Heart left ventricle (tissue), 16 donors: ENCODE data around the gene RDH14. TPM values are rescaled to one million over a fixed set of nuclear protein-coding genes. Genes with fewer than 3 reads are reported as not detected.
A peak's percentile ranks its signal among the peaks of the same experiment; 100 is the strongest.

ENCODE experiments used
- ATAC-seq, 4 donors: fragments of 200-7000 bp; cut with Tn5 transposase; one replicate each; pipeline ENCODE4 v1.9.1; 2020 to 2022; ENCODE audit warnings: moderate library complexity in 4 of 4, mild to moderate bottlenecking in 3 of 4, moderate number of reproducible peaks in 1 of 4
- DNase-seq, 5 donors: peaks; one replicate each; pipeline ENCODE4 v3.0.0-alpha.2; 2020
- H3K27ac ChIP-seq, 12 donors: fragments of 200-600 bp; sonication (generic) in 4 of 12; one replicate each; pipeline versions ENCODE4 v1.5.0 to v1.8.0; 2016 to 2022; ENCODE audit warnings: mild to moderate bottlenecking in 2 of 12
- H3K27me3 ChIP-seq, 9 donors: fragments of 200-600 bp; sonication (generic) in 2 of 9; one replicate each; pipeline versions ENCODE4 v1.5.1 to v1.8.0; 2016 to 2022; ENCODE audit warnings: mild to moderate bottlenecking in 3 of 9
- H3K36me3 ChIP-seq, 9 donors: fragments of 200-600 bp; sonication (generic) in 2 of 9; one replicate each; pipeline versions ENCODE4 v1.5.0 to v1.8.0; 2018 to 2022; ENCODE audit warnings: mild to moderate bottlenecking in 2 of 9
- H3K4me1 ChIP-seq, 12 donors: fragments of 200-600 bp; sonication (generic) in 4 of 12; one replicate each; pipeline versions ENCODE4 v1.5.0 to v1.8.0; 2016 to 2022; ENCODE audit warnings: mild to moderate bottlenecking in 3 of 12
- H3K4me3 ChIP-seq, 12 donors: fragments of 200-600 bp; sonication (generic) in 4 of 12; one replicate each; pipeline versions ENCODE4 v1.5.0 to v1.8.0; 2017 to 2022; ENCODE audit warnings: mild to moderate bottlenecking in 9 of 12, moderate library complexity in 4 of 12
- H3K9me3 ChIP-seq, 12 donors: fragments of 200-600 bp; sonication (generic) in 4 of 12; one replicate each; pipeline versions ENCODE4 v1.5.0 to v1.8.0; 2016 to 2022; ENCODE audit warnings: mild to moderate bottlenecking in 1 of 12
- POLR2A ChIP-seq, 2 donors: fragments of 450-650 bp; IDR thresholded peaks; one replicate each; pipeline ENCODE4 v1.6.1; 2017; ENCODE audit warnings: antibody characterized with exemption in 2 of 2, mild to moderate bottlenecking in 2 of 2, moderate library complexity in 2 of 2
- WGBS, 4 donors: extraction: QIAGEN DNeasy Blood & Tissue Kit in 2 of 4; methylation state at CpG; one replicate each; pipeline versions ENCODE4 v1.1.5 to v1.1.7; 2013 to 2018; 5-methylcytosine and 5-hydroxymethylcytosine counted together
- intact Hi-C, 10 donors: fragments of 100-400 bp; cut with DNase I; formaldehyde crosslinking; loops; one replicate each; pipeline versions ENCODE4 v1.11.1 to v1.14.2; 2022
- polyA plus RNA-seq, 2 donors: library from polyadenylated mRNA; stranded (reverse); fragments of 200-250 nt; gene quantifications; one replicate each; pipeline ENCODE4 v1.2.3, GENCODE V29; 2013
- total RNA-seq, 9 donors: library from RNA; depleted of rRNA in 2 of 9; stranded (reverse); fragments of >200 nt in 2 of 9; fragmentation: NEBNext Ultra II Directional in 3 of 9; extraction: Animal tissue kit (Norgen Biotek cat#: 25700) in 3 of 9; gene quantifications; one replicate each; pipeline versions ENCODE4 v1.1.0 to v1.2.4, GENCODE V29; 2016 to 2023
- TF ChIP-seq, protein P1 (sequence below), 12 donors: fragments of 200-600 bp; sonication (generic) in 4 of 12; IDR thresholded peaks; one replicate each; pipeline versions ENCODE4 v1.5.0 to v1.8.0; 2018 to 2022; ENCODE audit warnings: antibody characterized with exemption in 12 of 12, mild to moderate bottlenecking in 5 of 12
- donor health status: ischemic (EF 13 %, LVEDD 7.1; RV severe dilation, severe dysfunction).
- donor health status: healthy with polysubstance abuse.
- donor health status: DM: no; HTN: yes; CAD: no.
- donor health status: DM: no; HTN: no; CAD: no.
- donor health status: ischemic (EF 25% LVEDD 6.9; RV normal size, moderate dysfunction).
- donor health status: ischemic (EF 25% LVEDD 5.7; RV mildly dilated, moderate dysfunction).
- donor health status: healthy.
- donor health status: DM: yes; HTN: yes; CAD: no.
- donor health status: ischemic (EF 35%, LVEDD 5.7; RV mildly dilated, moderate dysfunction).
- donor health status: nonischemic (EF 11% LVEDD 7.7; RV severe dilation, severe dysfunction).
- donor health status: DM: yes; HTN: yes; CAD: no.
- donor health status: PGD.
- donor health status: ischemic (EF 29% LVEDD 5.4; RV normal size, mild dysfunction).
- donor health status: nonischemic (EF 23%, LVEDD 6.1; RV moderate dilation, normal function).

Gene RDH14
- total and polyA plus RNA-seq, 11 donors, result 33.9 to 70.7 (median 44.7) TPM

DNA sequence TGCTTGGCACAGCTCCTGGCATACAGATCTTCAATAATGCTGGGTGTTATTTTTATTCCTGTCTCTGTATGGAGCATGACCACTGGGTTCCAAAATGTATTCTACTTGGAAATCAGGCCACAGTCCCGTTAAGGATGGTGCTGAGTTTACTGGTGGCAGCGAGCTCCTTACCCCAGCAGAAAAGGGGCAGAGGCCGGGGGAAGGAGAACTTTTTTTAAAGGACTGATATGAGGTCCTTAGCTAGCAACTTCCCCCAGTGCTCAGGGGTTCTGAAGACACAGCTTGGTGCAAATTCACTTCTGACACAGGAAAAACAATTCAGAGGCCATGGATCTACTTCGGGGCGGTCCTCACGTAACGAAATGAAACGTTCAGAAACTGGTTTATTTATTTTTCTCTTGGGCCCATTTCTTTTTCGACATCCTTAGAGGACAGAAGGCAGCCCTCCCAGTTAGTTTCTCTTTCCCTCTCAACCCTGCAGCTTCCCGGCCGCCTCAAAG, 872 bp downstream of the RDH14 start:
- Histone ChIP-seq H3K27me3 (no peaks in the 10 kb centered on the region), H3K4me3 (peak overlapping the region; percentile 66 to 93 (median 86)), H3K27ac (peak overlapping the region; percentile 96 to 99 (median 98)), H3K4me1 (peaks cover 7 to 48% (median 28%) of the 10 kb centered on the region in 12 donors), H3K9me3 (peaks cover 0 to 4% (median 0%) of the 10 kb centered on the region in 12 donors), H3K36me3 (peaks cover 0 to 19% (median 11%) of the 10 kb centered on the region in 9 donors)
- intact Hi-C loops, result loop anchor here in 6 of 10 donors (2.0 to 10.0 kb wide), 5 partner anchors 33 to 1335 kb away; no protein-coding TSS in a partner anchor
- DNase-seq, result peak in 1 of 5 donors; percentile 20
- TF ChIP-seq POLR2A (IDR thresholded peaks at IDR 0.05), result no peak
- TF ChIP-seq, protein P1, sequence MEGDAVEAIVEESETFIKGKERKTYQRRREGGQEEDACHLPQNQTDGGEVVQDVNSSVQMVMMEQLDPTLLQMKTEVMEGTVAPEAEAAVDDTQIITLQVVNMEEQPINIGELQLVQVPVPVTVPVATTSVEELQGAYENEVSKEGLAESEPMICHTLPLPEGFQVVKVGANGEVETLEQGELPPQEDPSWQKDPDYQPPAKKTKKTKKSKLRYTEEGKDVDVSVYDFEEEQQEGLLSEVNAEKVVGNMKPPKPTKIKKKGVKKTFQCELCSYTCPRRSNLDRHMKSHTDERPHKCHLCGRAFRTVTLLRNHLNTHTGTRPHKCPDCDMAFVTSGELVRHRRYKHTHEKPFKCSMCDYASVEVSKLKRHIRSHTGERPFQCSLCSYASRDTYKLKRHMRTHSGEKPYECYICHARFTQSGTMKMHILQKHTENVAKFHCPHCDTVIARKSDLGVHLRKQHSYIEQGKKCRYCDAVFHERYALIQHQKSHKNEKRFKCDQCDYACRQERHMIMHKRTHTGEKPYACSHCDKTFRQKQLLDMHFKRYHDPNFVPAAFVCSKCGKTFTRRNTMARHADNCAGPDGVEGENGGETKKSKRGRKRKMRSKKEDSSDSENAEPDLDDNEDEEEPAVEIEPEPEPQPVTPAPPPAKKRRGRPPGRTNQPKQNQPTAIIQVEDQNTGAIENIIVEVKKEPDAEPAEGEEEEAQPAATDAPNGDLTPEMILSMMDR (IDR thresholded peaks at IDR 0.05), result no peak
- ATAC-seq, result peak in 3 of 4 donors; percentile 5 to 29 (median 27)
- 1 to 3% (median 2%) methylated on average over 11 of the region's 11 CpGs for WGBS, 4 donors

- DNase-seq, result no peak
- intact Hi-C loops, result loop anchor here in 3 of 10 donors (2.0 to 10.0 kb wide), 4 partner anchors 32 to 1336 kb away; no protein-coding TSS in a partner anchor
Measured at GRCh38 chr2:18558458-18558857, 2.0 kb downstream of the RDH14 start.

DNA sequence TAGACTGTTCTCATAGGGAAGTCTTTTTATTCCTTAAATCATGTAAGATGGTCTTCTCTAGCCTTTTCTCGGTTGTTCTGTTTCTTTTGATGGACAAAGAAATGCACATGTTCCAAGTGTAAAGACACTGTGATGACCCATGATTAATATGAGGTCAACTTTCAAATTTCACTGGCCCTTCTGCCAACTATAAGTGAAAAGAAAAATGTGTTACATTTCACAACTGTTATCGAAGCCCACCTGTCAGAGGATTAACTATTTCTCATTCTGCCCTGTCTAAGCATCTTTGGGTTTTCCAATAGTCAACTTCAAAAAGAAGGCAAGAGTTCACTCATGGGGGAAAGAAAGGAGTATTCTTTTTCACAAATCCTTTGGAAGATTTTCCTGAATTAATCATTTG, 3.3 kb downstream of the RDH14 start:
- peaks cover 7 to 70% (median 38%) of the 10 kb centered on the region in 12 donors for H3K4me1 ChIP-seq
- no peaks in the 10 kb centered on the region for H3K27me3 ChIP-seq
- ATAC-seq (no peak), DNase-seq (no peak)
- WGBS, 4 donors, result 52 to 73% (median 64%) methylated on average over 2 of the region's 2 CpGs
- TF ChIP-seq, protein P1 (IDR thresholded peaks at IDR 0.05), result no peak
- TF ChIP-seq POLR2A (IDR thresholded peaks at IDR 0.05), result no peak
- H3K9me3 ChIP-seq, result no peaks in the 10 kb centered on the region
- intact Hi-C loops, result loop anchor here in 2 of 10 donors (5.0 to 10.0 kb wide), 2 partner anchors 35 to 1338 kb away; no protein-coding TSS in a partner anchor
- H3K36me3 ChIP-seq, result peaks cover 0 to 34% (median 16%) of the 10 kb centered on the region in 9 donors
- peak overlapping the region in 9 of 12 donors; percentile 1 to 99 (median 98) for H3K27ac ChIP-seq
- H3K4me3 ChIP-seq, result peak overlapping the region in 1 of 12 donors; percentile 10

More at GRCh38 chr2:18558458-18558857, 2.0 kb downstream of the RDH14 start:
- H3K36me3 ChIP-seq, result peaks cover 0 to 30% (median 16%) of the 10 kb centered on the region in 9 donors
- WGBS, 4 donors, result 44 to 71% (median 60%) methylated on average over 1 of the region's 1 CpG
- peak overlapping the region; percentile 27 to 99 (median 97) for H3K27ac ChIP-seq
- peak overlapping the region in 9 of 12 donors; percentile 66 to 92 (median 86) for H3K4me3 ChIP-seq
- no peak for ATAC-seq
- H3K27me3 ChIP-seq, result no peaks in the 10 kb centered on the region
- H3K9me3 ChIP-seq, result no peaks in the 10 kb centered on the region
- TF ChIP-seq, protein P1 (IDR thresholded peaks at IDR 0.05), result no peak
- no peak for TF ChIP-seq POLR2A (IDR thresholded peaks at IDR 0.05)
- peaks cover 7 to 58% (median 29%) of the 10 kb centered on the region in 12 donors for H3K4me1 ChIP-seq

- Histone ChIP-seq H3K27me3 (no peaks in the 10 kb centered on the region), H3K27ac (peak overlapping the region in 4 of 12 donors; percentile 0 to 13 (median 5)), H3K36me3 (peaks cover 0 to 34% (median 16%) of the 10 kb centered on the region in 9 donors), H3K4me1 (peaks cover 0 to 61% (median 24%) of the 10 kb centered on the region in 12 donors), H3K4me3 (no peak overlapping the region), H3K9me3 (no peaks in the 10 kb centered on the region)
- ATAC-seq, result peak in 1 of 4 donors; percentile 34
- no peak for TF ChIP-seq POLR2A (IDR thresholded peaks at IDR 0.05)
- TF ChIP-seq, protein P1 (IDR thresholded peaks at IDR 0.05), result no peak
- no peak for DNase-seq
- WGBS, 4 donors, result 61 to 73% (median 65%) methylated on average over 3 of the region's 3 CpGs
- intact Hi-C loops, result loop anchor here in 1 of 10 donors (10.0 kb wide), 1 partner anchor 1342 kb away; no protein-coding TSS in a partner anchor
Measured at GRCh38 chr2:18552351-18553077, 7.9 kb downstream of the RDH14 start.
